HG02973 (cell line): ENCODE measurements around the gene RCVRN.

Source experiments
- ATAC-seq: cut with Tn5 transposase; IDR thresholded peaks from one replicate; pipeline ENCODE4 v1.9.1; 2021; ENCODE audit warnings: moderate library complexity; ENCODE audit not compliant: unreplicated experiment

Gene RCVRN

DNA sequence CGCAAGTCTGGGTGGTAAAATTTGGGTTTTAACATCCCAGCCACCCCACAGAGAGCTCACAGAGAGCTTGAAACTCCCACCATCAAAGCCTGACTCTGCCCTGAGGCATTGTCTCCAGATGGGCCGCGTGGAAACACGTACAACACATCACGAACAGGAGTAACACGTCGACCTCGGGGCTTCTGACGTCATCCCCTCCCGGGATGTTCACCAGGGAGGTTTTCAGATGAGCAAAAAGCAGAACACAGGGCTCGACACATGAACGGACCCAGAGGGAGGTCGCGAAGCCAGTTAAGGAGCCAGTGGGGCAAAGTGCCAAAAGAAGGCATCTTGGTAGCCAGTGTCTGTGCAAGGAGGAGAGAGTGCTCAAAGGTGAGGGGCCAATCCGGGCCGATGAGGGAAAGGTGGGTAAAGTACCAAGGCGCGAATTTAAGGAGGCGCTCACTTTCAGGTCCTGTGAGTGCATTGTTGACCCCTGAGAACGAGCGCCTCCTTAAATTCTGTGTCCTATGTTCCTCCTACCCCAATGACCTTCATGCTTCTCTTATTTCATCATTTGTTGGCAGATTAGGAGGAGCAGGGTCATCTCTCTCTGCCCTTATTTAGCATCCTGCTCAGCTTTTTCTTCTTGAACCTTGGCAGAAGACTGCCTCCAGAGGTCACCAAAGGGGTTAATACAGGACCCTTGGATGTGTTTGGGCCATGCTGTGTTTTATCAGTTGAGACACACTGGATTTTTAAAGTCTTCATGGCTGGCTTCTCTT lies 5.6 kb downstream of the RCVRN start:
- no peak for ATAC-seq

- ATAC-seq, result no peak
Measured at GRCh38 chr17:9898812-9899211, 6.3 kb downstream of the RCVRN start.

GRCh38 chr17:9897372-9897968 lies 7.6 kb downstream of the RCVRN start:
- ATAC-seq, result no peak

- ATAC-seq, result no peak
Measured at GRCh38 chr17:9895923-9896322, 9.1 kb downstream of the RCVRN start.

DNA sequence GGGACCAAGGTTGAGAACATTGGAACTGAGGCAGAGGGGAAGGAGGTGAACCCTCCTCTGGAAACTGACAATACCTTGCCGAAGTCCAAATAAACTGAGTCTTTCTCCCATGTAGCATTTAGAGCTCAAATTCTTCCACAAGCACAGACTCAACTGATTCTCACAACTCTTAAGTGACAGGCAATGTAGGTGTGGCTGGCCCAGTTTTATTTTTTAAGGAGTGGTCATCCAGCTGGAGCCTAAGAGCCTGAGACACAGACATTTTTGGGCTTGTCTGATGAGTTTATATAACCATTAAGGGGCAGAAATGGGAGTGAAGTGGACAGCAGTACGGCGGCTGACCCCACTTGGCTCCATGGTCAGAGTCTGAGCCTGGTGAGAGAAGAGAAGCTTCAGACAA lies 10.8 kb downstream of the RCVRN start:
- no peak for ATAC-seq

- no peak for ATAC-seq
Measured at GRCh38 chr17:9893411-9894012, 11.6 kb downstream of the RCVRN start.

DNA sequence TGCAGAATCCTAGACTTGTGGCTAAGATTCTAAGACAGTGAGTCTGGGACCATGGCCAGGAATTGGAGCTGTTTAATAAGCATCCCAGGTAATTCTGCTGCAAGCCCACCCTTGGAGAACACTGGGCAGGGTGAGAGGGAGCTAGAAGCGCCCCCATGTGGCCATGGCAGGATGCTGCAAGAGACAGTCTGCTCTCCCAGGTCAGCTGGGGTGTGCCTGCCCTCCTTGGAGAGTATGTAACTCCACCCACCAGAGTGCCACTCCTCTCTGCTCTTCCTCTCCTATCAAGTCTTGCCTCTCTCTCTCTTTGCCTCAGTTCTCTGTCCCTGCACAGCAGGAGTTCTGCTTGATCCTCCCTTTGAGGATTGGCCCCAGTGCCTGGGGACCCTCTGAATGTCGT lies 14.9 kb downstream of the RCVRN start:
- ATAC-seq, result no peak

DNA sequence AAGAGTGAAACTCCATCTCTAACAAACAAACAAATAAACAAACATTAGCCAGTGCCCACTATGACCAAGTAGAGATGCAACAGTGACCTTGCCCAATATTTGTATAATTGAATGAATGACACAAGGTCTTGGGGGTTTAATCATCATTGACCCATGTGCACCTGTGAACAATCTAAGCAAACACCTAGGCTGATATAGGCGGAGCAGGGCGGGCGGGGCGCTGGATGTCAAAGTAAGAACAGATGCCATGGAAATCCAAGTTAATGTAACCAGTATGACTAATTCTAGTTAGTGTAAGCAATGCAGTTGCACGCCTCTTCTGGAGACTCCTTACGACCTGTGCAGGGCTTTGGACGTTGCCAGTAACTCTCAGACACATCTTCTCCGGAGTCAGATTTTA lies 17.6 kb downstream of the RCVRN start:
- no peak for ATAC-seq

DNA sequence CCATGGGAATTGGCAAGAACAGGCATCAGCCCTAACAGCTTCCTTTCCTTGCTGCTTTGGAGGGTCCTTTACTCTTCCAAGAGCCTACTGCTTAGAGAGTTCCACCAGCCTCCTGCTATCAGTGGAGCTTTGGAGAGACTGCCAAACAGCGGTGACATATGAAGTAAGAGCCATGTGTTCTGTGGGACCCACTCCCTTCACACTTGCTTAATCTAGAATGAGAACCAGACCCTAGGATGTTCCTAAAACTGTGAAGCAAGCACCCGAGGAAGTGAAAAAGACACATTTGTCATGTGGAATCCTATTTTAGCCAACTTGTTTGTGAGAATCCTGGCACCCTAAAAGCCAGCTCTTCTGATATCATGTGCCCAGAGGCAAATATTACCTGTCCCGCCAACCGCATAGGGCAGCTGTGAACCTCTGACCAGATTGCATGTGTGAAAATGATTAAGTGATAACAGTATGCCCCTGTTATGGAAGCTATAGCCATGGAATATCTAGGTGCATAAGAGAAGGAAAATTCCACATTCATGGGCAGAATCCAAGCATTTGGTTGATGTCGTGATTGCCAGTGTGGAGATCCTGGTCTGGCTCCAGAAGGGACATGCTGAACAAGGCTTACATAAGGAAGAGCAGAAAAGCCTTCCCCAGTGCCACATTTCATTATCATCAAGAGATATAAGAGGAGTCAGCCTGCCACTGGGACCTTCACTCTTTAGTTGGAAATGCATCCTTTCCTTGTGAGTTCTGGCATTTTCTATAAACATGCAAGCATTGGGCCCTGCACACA lies 18.7 kb downstream of the RCVRN start:
- no peak for ATAC-seq

- ATAC-seq, result no peak
Measured at GRCh38 chr17:9883451-9883850, 21.6 kb downstream of the RCVRN start.

DNA sequence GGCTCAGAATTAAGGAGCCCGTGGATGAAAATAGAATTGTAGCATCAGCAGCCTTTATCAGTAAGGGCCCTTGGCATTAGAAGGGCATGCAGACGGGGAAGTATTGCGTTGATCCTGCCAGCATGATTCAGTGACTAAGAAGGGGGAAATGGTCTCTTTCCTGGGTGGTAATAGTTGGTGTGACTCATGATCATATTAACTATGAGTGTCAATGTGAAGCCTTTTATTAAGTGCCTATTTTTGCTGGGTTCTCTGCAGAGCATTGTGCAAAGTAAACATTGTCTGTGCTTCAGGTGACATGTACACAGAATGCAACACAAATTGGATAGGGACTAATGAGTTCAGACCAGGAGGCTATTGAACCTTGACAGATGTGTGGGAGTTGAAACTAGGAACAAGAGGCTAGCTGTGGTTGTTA lies 24.5 kb downstream of the RCVRN start:
- no peak for ATAC-seq

GRCh38 chr17:9878786-9879525 lies 26.1 kb downstream of the RCVRN start:
- no peak for ATAC-seq

GRCh38 chr17:9878356-9878755 lies 26.7 kb downstream of the RCVRN start:
- no peak for ATAC-seq

DNA sequence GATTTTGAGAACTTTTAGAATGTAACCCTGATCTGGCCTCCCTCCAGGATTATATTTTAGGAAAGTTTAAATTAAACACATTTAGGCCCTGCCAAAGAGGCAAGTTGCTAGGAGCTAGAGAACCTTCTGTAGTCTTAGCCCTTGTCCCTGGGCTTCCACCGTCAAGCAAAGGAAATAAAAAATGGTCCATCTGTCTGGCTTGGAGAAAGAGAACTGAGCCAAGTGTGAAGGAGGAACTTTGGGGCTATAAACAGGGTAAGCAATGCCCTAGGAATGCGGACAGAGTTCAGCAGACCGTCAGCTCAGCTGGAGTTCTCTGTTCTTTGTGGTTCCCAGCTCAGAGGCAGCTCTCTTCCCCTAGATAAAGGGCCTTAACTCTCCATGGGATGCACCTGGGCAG lies 29.6 kb downstream of the RCVRN start:
- ATAC-seq, result no peak

DNA sequence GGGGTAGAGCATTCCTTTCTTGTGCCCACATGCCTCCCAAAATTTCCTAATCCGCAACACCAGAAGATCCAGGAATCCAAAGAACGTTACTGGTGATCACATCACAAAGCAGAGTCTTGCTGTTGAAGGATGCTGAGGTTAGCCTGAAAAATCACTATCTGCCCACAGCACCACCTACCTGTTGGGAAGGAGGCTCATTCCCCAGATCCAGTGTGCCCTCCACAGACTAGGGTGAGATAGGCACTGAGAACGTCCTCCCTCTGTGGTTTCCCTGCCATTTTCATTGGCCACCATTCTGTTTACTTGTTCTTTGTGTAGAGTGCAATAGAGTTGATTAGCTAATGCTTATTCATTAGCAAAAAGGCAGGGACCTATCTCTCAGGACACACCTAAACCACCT lies 30.3 kb downstream of the RCVRN start:
- no peak for ATAC-seq

- no peak for ATAC-seq
Measured at GRCh38 chr17:9872852-9873251, 32.2 kb downstream of the RCVRN start.

DNA sequence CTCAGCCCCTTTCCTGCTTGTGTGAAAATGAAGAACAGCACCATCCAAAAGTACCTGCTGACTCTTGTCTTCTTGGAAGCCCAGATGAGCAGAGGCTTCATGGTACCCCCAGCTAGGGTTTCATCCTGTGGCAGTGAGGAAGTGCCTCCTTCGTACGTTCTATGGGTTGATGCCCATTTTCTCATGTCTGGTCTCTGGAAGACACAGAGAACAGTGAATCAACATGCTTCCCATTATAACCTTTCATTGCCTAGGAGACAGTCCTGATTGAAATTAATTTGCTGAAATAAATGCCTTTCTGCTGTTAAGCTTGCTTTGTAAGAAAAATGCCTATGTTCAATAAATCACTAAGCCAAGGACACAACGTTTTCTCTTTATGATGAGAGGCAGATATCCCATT lies 36.5 kb downstream of the RCVRN start:
- no peak for ATAC-seq

GRCh38 chr17:9865586-9865985 lies 39.5 kb downstream of the RCVRN start:
- ATAC-seq, result no peak

DNA sequence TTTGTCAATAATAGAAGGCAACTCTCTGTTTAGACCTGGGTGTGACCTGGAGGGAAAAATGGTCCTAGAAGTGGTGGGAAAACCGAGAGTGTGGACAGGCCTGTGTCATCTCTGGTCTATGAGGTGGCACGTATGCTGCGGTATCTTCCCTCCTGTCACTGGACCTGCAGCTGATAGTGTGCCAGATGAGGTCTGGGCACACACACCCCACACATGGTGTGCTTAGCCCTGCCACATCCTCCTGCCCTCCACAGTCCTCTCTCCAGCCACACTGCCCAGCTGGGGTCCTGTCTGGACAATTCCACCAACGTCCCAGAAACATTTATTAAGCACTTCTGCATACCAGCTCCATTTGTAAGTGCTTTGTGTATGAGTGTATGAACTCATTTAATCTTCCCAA lies 42.1 kb downstream of the RCVRN start:
- ATAC-seq, result no peak

DNA sequence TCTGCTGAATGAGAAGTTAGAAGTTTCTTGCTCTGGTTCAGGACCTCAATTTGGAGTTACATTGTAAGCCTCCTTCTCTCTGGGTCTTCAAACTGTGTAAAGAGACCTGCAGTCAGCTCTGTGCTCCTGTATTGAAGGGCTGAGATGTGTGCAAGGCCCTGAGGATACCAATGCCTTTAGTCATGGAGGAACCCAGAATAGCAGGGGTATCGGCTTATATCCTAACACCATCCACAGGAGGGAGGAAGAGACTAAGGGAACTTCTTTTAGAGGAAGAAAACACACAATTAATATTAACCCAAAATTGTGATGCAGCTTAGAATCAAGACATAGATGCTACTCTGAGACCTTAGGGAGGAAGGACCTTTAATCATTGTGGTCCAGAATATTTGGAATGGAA lies 42.9 kb downstream of the RCVRN start:
- no peak for ATAC-seq

GRCh38 chr17:9860851-9861250 lies 44.2 kb downstream of the RCVRN start:
- no peak for ATAC-seq
